A549 (cell line): ENCODE measurements around the gene UQCC3.

ENCODE experiments used
- BHLHE40 ChIP-seq: IDR thresholded peaks from 2 replicates; pipeline ENCODE4 v1.6.1; 2012; ENCODE audit warnings: low read depth, low read length, inconsistent platforms
- CEBPB ChIP-seq, 2 experiments: fragments of >200 bp in 1 of 2; sonication (Bioruptor Twin) in 1 of 2; formaldehyde crosslinking in 1 of 2; IDR thresholded peaks; 2 replicates each; pipeline ENCODE4 v1.6.1; 2012 to 2016
- CHD4 ChIP-seq: fragments of 200-600 bp; sonication (generic); IDR thresholded peaks from 2 replicates; pipeline ENCODE4 v1.6.1; 2016; ENCODE audit warnings: antibody characterized with exemption, mild to moderate bottlenecking, borderline replicate concordance
- KDM1A ChIP-seq: fragments of 200-600 bp; sonication (generic); IDR thresholded peaks from 2 replicates; pipeline ENCODE4 v1.6.1; 2016; ENCODE audit warnings: low read depth, mild to moderate bottlenecking
- POLR2A ChIP-seq: IDR thresholded peaks from 2 replicates; pipeline ENCODE4 v1.6.1; 2012; ENCODE audit warnings: mild to moderate bottlenecking, low read length
- POLR2AphosphoS2 ChIP-seq: conservative IDR thresholded peaks from 2 replicates; pipeline ENCODE4 v1.6.1; 2012; ENCODE audit warnings: low read length, improper control_type of control experiment, inconsistent platforms
- RNF2 ChIP-seq: fragments of 200-600 bp; sonication (generic); IDR thresholded peaks from 2 replicates; pipeline ENCODE4 v1.6.1; 2016; ENCODE audit warnings: low read depth, mild to moderate bottlenecking, antibody characterized with exemption, moderate library complexity, borderline replicate concordance
- SREBF2 ChIP-seq: fragments of 450-650 bp; IDR thresholded peaks from 2 replicates; pipeline ENCODE4 v1.6.1; 2014; ENCODE audit warnings: mild to moderate bottlenecking, moderate library complexity
- TP53 ChIP-seq: fragments of 250-450 bp; sonication (Bioruptor Pico); IDR thresholded peaks from 2 replicates; pipeline ENCODE4 v1.5.0; 2021; ENCODE audit warnings: mild to moderate bottlenecking, moderate library complexity
- TF ChIP-seq, protein P1 (sequence below): fragments of >200 bp; sonication (Bioruptor Twin); formaldehyde crosslinking; IDR thresholded peaks from 3 replicates; pipeline ENCODE4 v1.5.1; 2016
- TF ChIP-seq, protein P2 (sequence below): IDR thresholded peaks from 2 replicates; pipeline ENCODE4 v1.6.1; 2012
- TF ChIP-seq, protein P3 (sequence below): fragments of 150-350 bp; IDR thresholded peaks from 2 replicates; pipeline ENCODE4 v1.6.1; 2014; ENCODE audit warnings: low read depth, mild to moderate bottlenecking, low read length
- TF ChIP-seq, protein P4 (sequence below): fragments of 200-600 bp; sonication (generic); IDR thresholded peaks from 2 replicates; pipeline ENCODE4 v1.6.1; 2016; ENCODE audit warnings: antibody characterized with exemption, mild to moderate bottlenecking, moderate library complexity

DNA sequence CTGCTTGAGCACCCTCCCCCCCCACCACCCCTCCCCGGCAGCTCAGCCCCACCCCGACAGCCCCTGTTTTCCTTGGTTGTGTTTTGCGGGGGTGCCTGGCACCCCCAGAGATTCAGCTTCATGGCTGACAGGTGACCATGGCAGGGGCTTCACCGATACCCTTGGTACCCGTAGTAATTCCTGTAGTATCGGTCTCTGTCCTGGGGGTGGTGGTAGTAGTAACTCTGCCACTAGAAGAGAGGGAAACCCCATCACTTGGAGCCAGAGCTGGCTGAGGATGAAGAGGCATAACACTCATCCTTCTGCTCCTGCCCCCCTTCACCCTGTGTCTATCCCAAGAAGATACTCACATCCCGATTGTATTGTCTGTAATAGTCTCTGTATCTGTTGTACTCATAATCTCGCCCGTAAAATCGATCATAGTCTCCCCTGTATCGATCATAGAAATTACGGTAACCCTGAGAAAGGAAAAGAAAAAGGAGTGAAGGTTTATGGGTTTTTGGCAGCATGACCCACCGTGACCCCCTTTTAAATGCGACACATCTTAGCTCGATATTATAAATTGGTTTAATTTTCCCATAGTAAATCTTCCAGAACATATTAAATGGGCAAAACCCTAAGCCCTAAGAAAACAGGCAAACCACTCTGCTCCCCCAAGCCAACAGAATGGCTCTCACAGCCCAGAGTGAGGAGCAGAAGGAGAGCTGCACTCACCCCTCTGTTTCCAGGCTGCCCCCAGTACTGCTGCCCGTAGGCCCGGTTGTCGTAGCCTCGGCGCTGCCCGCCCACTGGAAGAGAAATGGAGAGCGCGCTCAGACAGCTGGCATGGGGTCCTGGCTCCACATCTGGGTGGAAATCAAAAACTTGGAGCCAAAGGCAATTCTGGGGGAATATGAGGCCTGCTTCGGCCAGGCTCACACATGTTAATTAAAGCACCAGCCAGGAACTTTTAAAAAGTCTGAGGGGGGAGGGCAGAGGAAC lies 44.0 kb downstream of the UQCC3 start:
- TF ChIP-seq, protein P1, sequence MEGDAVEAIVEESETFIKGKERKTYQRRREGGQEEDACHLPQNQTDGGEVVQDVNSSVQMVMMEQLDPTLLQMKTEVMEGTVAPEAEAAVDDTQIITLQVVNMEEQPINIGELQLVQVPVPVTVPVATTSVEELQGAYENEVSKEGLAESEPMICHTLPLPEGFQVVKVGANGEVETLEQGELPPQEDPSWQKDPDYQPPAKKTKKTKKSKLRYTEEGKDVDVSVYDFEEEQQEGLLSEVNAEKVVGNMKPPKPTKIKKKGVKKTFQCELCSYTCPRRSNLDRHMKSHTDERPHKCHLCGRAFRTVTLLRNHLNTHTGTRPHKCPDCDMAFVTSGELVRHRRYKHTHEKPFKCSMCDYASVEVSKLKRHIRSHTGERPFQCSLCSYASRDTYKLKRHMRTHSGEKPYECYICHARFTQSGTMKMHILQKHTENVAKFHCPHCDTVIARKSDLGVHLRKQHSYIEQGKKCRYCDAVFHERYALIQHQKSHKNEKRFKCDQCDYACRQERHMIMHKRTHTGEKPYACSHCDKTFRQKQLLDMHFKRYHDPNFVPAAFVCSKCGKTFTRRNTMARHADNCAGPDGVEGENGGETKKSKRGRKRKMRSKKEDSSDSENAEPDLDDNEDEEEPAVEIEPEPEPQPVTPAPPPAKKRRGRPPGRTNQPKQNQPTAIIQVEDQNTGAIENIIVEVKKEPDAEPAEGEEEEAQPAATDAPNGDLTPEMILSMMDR, result no peak
- TF ChIP-seq, protein P2, sequence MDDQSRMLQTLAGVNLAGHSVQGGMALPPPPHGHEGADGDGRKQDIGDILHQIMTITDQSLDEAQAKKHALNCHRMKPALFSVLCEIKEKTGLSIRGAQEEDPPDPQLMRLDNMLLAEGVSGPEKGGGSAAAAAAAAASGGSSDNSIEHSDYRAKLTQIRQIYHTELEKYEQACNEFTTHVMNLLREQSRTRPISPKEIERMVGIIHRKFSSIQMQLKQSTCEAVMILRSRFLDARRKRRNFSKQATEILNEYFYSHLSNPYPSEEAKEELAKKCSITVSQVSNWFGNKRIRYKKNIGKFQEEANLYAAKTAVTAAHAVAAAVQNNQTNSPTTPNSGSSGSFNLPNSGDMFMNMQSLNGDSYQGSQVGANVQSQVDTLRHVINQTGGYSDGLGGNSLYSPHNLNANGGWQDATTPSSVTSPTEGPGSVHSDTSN, result no peak
- no peak for TF ChIP-seq SREBF2
- TF ChIP-seq POLR2A, result no peak
- TF ChIP-seq CHD4, result no peak
- no peak for TF ChIP-seq TP53
- no peak for TF ChIP-seq KDM1A
- no peak for TF ChIP-seq RNF2
- TF ChIP-seq, protein P3, sequence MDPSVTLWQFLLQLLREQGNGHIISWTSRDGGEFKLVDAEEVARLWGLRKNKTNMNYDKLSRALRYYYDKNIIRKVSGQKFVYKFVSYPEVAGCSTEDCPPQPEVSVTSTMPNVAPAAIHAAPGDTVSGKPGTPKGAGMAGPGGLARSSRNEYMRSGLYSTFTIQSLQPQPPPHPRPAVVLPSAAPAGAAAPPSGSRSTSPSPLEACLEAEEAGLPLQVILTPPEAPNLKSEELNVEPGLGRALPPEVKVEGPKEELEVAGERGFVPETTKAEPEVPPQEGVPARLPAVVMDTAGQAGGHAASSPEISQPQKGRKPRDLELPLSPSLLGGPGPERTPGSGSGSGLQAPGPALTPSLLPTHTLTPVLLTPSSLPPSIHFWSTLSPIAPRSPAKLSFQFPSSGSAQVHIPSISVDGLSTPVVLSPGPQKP, result no peak
- TF ChIP-seq, protein P4, sequence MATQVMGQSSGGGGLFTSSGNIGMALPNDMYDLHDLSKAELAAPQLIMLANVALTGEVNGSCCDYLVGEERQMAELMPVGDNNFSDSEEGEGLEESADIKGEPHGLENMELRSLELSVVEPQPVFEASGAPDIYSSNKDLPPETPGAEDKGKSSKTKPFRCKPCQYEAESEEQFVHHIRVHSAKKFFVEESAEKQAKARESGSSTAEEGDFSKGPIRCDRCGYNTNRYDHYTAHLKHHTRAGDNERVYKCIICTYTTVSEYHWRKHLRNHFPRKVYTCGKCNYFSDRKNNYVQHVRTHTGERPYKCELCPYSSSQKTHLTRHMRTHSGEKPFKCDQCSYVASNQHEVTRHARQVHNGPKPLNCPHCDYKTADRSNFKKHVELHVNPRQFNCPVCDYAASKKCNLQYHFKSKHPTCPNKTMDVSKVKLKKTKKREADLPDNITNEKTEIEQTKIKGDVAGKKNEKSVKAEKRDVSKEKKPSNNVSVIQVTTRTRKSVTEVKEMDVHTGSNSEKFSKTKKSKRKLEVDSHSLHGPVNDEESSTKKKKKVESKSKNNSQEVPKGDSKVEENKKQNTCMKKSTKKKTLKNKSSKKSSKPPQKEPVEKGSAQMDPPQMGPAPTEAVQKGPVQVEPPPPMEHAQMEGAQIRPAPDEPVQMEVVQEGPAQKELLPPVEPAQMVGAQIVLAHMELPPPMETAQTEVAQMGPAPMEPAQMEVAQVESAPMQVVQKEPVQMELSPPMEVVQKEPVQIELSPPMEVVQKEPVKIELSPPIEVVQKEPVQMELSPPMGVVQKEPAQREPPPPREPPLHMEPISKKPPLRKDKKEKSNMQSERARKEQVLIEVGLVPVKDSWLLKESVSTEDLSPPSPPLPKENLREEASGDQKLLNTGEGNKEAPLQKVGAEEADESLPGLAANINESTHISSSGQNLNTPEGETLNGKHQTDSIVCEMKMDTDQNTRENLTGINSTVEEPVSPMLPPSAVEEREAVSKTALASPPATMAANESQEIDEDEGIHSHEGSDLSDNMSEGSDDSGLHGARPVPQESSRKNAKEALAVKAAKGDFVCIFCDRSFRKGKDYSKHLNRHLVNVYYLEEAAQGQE, result no peak
- no peak for TF ChIP-seq BHLHE40
- TF ChIP-seq POLR2AphosphoS2, result no peak
- TF ChIP-seq CEBPB (IDR thresholded peaks at IDR 0.05), result no peak
